ENCODE data around the gene TTC21B.

Gene TTC21B

GRCh38 chr2:165852394-165852793 lies 101.2 kb downstream of the TTC21B start:
- Histone ChIP-seq H3K36me3 (replicated peaks in 1 of 2; ENCODE audit: control insufficient read depth in 2 of 2, insufficient read depth in 2 of 2, low read length in 2 of 2) (peaks cover 0 to 2% of the 10 kb centered on the region in 2 donors), H2AK5ac (ENCODE audit: low read depth, low read length) (no peak overlapping the region), H3K18ac (ENCODE audit: low read length) (no peak overlapping the region)

GRCh38 chr2:165847001-165847400 lies 106.6 kb downstream of the TTC21B start:
- Histone ChIP-seq H3K4me3 (ENCODE audit: low read length in 2 of 2) (no peak overlapping the region), H3K4ac (ENCODE audit: low read length) (no peak overlapping the region), H4K91ac (ENCODE audit: low read depth, low read length, poor library complexity) (no peak overlapping the region), H2AK5ac (ENCODE audit: low read depth, low read length) (no peak overlapping the region), H2BK120ac (ENCODE audit: low read depth, low read length) (no peak overlapping the region), H2BK5ac (ENCODE audit: low read length) (no peak overlapping the region), H3K23ac (ENCODE audit: low read depth, low read length, poor library complexity) (no peak overlapping the region), H3K18ac (ENCODE audit: low read length) (no peak overlapping the region), H3K79me1 (ENCODE audit: low read depth, low read length) (no peaks in the 10 kb centered on the region), H3K14ac (ENCODE audit: low read length) (no peak overlapping the region), H3K27ac (replicated peaks; ENCODE audit: low read length) (no peak overlapping the region), H4K8ac (ENCODE audit: low read depth, low read length) (no peak overlapping the region), H3K9ac (ENCODE audit: low read depth, low read length, poor library complexity) (no peak overlapping the region), H2BK15ac (ENCODE audit: low read length) (no peak overlapping the region), H3K9me3 (replicated peaks in 1 of 2; ENCODE audit: control insufficient read depth in 2 of 2, insufficient read depth in 1 of 2, low read depth in 1 of 2, low read length in 2 of 2) (no peaks in the 10 kb centered on the region), H3K4me1 (ENCODE audit: control insufficient read depth in 2 of 2, insufficient read depth in 1 of 2, low read depth in 1 of 2, low read length in 2 of 2) (peaks cover 1 to 5% of the 10 kb centered on the region in 2 donors), H2AFZ (ENCODE audit: low read length) (no peak overlapping the region), H3K4me2 (ENCODE audit: insufficient read depth, low read length, poor library complexity, severe bottlenecking) (no peak overlapping the region), H3K36me3 (replicated peaks in 1 of 2; ENCODE audit: control insufficient read depth in 2 of 2, insufficient read depth in 2 of 2, low read length in 2 of 2) (no peaks in the 10 kb centered on the region), H3K27me3 (ENCODE audit: control insufficient read depth in 3 of 3, insufficient read depth in 3 of 3, low read depth in 1 of 3, low read length in 3 of 3) (no peaks in the 10 kb centered on the region), H2BK12ac (ENCODE audit: low read length) (no peak overlapping the region)
- DNase-seq (ENCODE audit: low spot score): no peak
- WGBS, 2 donors (ENCODE audit: extremely low coverage in 2 of 2, insufficient read length in 2 of 2, insufficient replicate concordance in 1 of 2): no CpG with 5 or more reads among the region's 2 CpGs

More at GRCh38 chr2:165852394-165852793, 101.2 kb downstream of the TTC21B start:
- no peak overlapping the region for H3K4me2 ChIP-seq (ENCODE audit: insufficient read depth, low read length, poor library complexity, severe bottlenecking)
- H3K4ac ChIP-seq (ENCODE audit: low read length): no peak overlapping the region
- H4K91ac ChIP-seq (ENCODE audit: low read depth, low read length, poor library complexity): no peak overlapping the region
- H3K9ac ChIP-seq (ENCODE audit: low read depth, low read length, poor library complexity): no peak overlapping the region
- no peaks in the 10 kb centered on the region for H3K79me1 ChIP-seq (ENCODE audit: low read depth, low read length)
- peaks cover 5 to 13% of the 10 kb centered on the region in 2 donors for H3K9me3 ChIP-seq (replicated peaks in 1 of 2; ENCODE audit: control insufficient read depth in 2 of 2, insufficient read depth in 1 of 2, low read depth in 1 of 2, low read length in 2 of 2)
- no peak overlapping the region for H2BK120ac ChIP-seq (ENCODE audit: low read depth, low read length)
- no peak overlapping the region for H3K23ac ChIP-seq (ENCODE audit: low read depth, low read length, poor library complexity)
- no peak overlapping the region for H3K14ac ChIP-seq (ENCODE audit: low read length)
- no peak overlapping the region for H3K4me3 ChIP-seq (ENCODE audit: low read length in 2 of 2)
- H3K4me1 ChIP-seq (ENCODE audit: control insufficient read depth in 2 of 2, insufficient read depth in 1 of 2, low read depth in 1 of 2, low read length in 2 of 2): no peaks in the 10 kb centered on the region
- H2BK12ac ChIP-seq (ENCODE audit: low read length): no peak overlapping the region
- H2BK15ac ChIP-seq (ENCODE audit: low read length): no peak overlapping the region
- no peak for DNase-seq (ENCODE audit: low spot score)
- no peak overlapping the region for H4K8ac ChIP-seq (ENCODE audit: low read depth, low read length)
- no peak overlapping the region for H2BK5ac ChIP-seq (ENCODE audit: low read length)
- no peak overlapping the region for H3K27ac ChIP-seq (replicated peaks; ENCODE audit: low read length)
- no peak overlapping the region for H2AFZ ChIP-seq (ENCODE audit: low read length)
- H3K27me3 ChIP-seq (ENCODE audit: control insufficient read depth in 3 of 3, insufficient read depth in 3 of 3, low read depth in 1 of 3, low read length in 3 of 3): no peaks in the 10 kb centered on the region

GRCh38 chr2:165846056-165846455 lies 107.5 kb downstream of the TTC21B start:
- Histone ChIP-seq H3K9me3 (replicated peaks in 1 of 2; ENCODE audit: control insufficient read depth in 2 of 2, insufficient read depth in 1 of 2, low read depth in 1 of 2, low read length in 2 of 2) (no peaks in the 10 kb centered on the region), H3K36me3 (replicated peaks in 1 of 2; ENCODE audit: control insufficient read depth in 2 of 2, insufficient read depth in 2 of 2, low read length in 2 of 2) (no peaks in the 10 kb centered on the region), H2BK12ac (ENCODE audit: low read length) (no peak overlapping the region), H3K18ac (ENCODE audit: low read length) (no peak overlapping the region), H3K14ac (ENCODE audit: low read length) (no peak overlapping the region), H3K23ac (ENCODE audit: low read depth, low read length, poor library complexity) (no peak overlapping the region), H3K9ac (ENCODE audit: low read depth, low read length, poor library complexity) (no peak overlapping the region), H3K4me1 (ENCODE audit: control insufficient read depth in 2 of 2, insufficient read depth in 1 of 2, low read depth in 1 of 2, low read length in 2 of 2) (peaks cover 1 to 5% of the 10 kb centered on the region in 2 donors), H3K27ac (replicated peaks; ENCODE audit: low read length) (no peak overlapping the region), H2BK5ac (ENCODE audit: low read length) (no peak overlapping the region), H2BK120ac (ENCODE audit: low read depth, low read length) (no peak overlapping the region), H3K79me1 (ENCODE audit: low read depth, low read length) (no peaks in the 10 kb centered on the region), H2AFZ (ENCODE audit: low read length) (no peak overlapping the region), H3K4me2 (ENCODE audit: insufficient read depth, low read length, poor library complexity, severe bottlenecking) (no peak overlapping the region), H3K4ac (ENCODE audit: low read length) (no peak overlapping the region), H2BK15ac (ENCODE audit: low read length) (no peak overlapping the region), H3K27me3 (ENCODE audit: control insufficient read depth in 3 of 3, insufficient read depth in 3 of 3, low read depth in 1 of 3, low read length in 3 of 3) (no peaks in the 10 kb centered on the region), H2AK5ac (ENCODE audit: low read depth, low read length) (no peak overlapping the region), H3K4me3 (ENCODE audit: low read length in 2 of 2) (no peak overlapping the region), H4K91ac (ENCODE audit: low read depth, low read length, poor library complexity) (no peak overlapping the region), H4K8ac (ENCODE audit: low read depth, low read length) (no peak overlapping the region)
- DNase-seq (ENCODE audit: low spot score): no peak
- no CpG with 5 or more reads among the region's 7 CpGs for WGBS, 2 donors (ENCODE audit: extremely low coverage in 2 of 2, insufficient read length in 2 of 2, insufficient replicate concordance in 1 of 2)

GRCh38 chr2:165844216-165844615 lies 109.4 kb downstream of the TTC21B start:
- Histone ChIP-seq H3K9ac (ENCODE audit: low read depth, low read length, poor library complexity) (no peak overlapping the region), H3K4me3 (ENCODE audit: low read length in 2 of 2) (no peak overlapping the region), H3K27ac (replicated peaks; ENCODE audit: low read length) (no peak overlapping the region), H2BK5ac (ENCODE audit: low read length) (no peak overlapping the region), H3K14ac (ENCODE audit: low read length) (no peak overlapping the region), H4K91ac (ENCODE audit: low read depth, low read length, poor library complexity) (no peak overlapping the region), H2BK12ac (ENCODE audit: low read length) (no peak overlapping the region), H3K4ac (ENCODE audit: low read length) (no peak overlapping the region), H4K8ac (ENCODE audit: low read depth, low read length) (no peak overlapping the region), H3K36me3 (replicated peaks in 1 of 2; ENCODE audit: control insufficient read depth in 2 of 2, insufficient read depth in 2 of 2, low read length in 2 of 2) (no peaks in the 10 kb centered on the region), H3K79me1 (ENCODE audit: low read depth, low read length) (no peaks in the 10 kb centered on the region), H3K18ac (ENCODE audit: low read length) (no peak overlapping the region), H2AK5ac (ENCODE audit: low read depth, low read length) (no peak overlapping the region), H2BK15ac (ENCODE audit: low read length) (no peak overlapping the region), H3K27me3 (ENCODE audit: control insufficient read depth in 3 of 3, insufficient read depth in 3 of 3, low read depth in 1 of 3, low read length in 3 of 3) (no peaks in the 10 kb centered on the region), H2BK120ac (ENCODE audit: low read depth, low read length) (no peak overlapping the region), H3K9me3 (replicated peaks in 1 of 2; ENCODE audit: control insufficient read depth in 2 of 2, insufficient read depth in 1 of 2, low read depth in 1 of 2, low read length in 2 of 2) (no peaks in the 10 kb centered on the region), H3K4me1 (ENCODE audit: control insufficient read depth in 2 of 2, insufficient read depth in 1 of 2, low read depth in 1 of 2, low read length in 2 of 2) (peaks cover 1 to 5% of the 10 kb centered on the region in 2 donors), H2AFZ (ENCODE audit: low read length) (no peak overlapping the region), H3K4me2 (ENCODE audit: insufficient read depth, low read length, poor library complexity, severe bottlenecking) (no peak overlapping the region), H3K23ac (ENCODE audit: low read depth, low read length, poor library complexity) (no peak overlapping the region)
- no peak for DNase-seq (ENCODE audit: low spot score)
- no CpG with 5 or more reads among the region's 2 CpGs for WGBS, 2 donors (ENCODE audit: extremely low coverage in 2 of 2, insufficient read length in 2 of 2, insufficient replicate concordance in 1 of 2)

All from neuronal stem cell (in vitro differentiated cells).